ENCODE data around the gene BIRC5.

- TF ChIP-seq CTCF (IDR thresholded peaks at IDR 0.05) (no peak), POLR2AphosphoS5 (IDR thresholded peaks at IDR 0.05) (no peak)
Observed at GRCh38 chr17:78184868-78185267, 29.2 kb upstream of the BIRC5 start.
